ENCODE data around the gene LRRC2.
"Not testable (repeated sequence)": the region's sequence is repeated elsewhere in the genome, so short reads cannot be mapped to it uniquely, and the experiment has no call there.

The LRRC2 gene

DNA sequence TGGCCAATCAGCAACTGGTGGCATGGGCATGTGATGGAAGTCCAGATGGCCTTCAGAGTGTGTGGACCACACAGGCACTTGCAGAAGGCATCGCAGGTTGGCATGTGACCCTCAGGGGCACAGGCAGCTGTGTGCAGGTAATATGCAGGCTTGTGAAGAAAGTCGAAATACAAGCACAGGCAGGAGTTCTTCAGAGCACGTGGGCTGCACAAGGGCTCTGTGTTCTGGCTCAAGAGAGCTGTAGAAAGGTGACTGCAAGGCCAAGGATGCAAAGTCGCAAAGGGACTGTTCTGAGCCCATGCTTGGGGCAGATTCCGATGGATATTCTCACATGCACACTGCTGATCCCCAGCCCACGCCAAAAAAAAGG lies 8.3 kb downstream of the LRRC2 start:
- no peak for DNase-seq (ENCODE audit: low read depth)

DNA sequence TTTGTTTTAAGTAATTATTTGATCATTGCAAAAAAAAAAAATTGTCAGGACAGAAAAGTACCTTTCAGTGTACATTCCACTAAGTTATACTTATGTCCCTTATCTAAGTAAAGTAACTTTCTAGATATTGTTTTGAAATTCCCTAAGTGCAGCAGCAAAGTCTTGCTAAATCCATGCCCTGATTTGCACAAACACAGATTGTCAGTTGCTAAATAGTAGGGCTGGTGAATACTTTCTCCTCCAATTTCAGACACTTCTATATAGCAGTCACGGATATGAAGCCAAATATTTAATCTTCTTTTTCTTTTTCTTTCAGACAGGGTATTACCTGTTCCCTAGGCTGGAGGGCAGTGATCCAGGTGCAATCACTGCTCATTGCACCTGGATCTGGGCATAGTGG lies 12.9 kb downstream of the LRRC2 start:
- no peak for DNase-seq (ENCODE audit: low read depth)

DNA sequence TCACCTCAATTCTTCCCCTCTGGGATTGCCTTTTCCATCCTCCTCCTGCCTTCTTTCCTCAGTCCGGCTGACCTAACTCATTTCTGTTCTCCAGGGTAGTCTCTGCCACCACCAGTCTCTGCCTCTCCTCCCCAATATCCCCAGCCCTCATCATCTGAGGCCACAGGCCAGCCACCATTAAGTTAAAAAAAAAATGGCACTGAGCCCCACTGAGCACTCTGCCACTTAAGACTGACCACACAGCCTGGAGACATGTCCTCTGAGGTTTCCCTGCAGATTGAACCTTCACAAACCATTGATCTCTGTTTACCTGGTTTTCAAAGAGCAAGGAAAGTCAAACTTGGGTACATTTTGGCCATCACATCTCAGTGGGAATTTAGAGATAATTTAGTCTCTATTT lies 13.6 kb downstream of the LRRC2 start:
- DNase-seq (ENCODE audit: low read depth), result no peak

DNA sequence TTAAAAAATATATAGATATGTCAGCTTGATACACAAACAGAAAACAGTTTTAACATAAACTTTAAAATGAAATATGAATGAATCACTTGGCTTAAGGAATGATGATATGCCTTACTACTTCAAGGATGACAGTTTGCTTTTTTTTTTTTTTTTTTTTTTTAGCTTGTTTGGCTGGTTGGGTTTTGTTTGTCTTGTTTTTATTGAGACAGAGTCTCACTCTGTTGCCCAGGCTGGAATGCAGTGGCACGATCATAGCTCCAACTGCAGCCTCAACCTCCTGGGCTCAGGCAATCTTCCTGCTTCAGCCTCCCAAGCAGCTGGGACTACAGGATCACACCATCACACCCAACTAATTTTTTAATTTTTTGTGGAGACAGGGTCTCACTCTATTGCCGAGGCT lies 14.5 kb downstream of the LRRC2 start:
- no peak for DNase-seq (ENCODE audit: low read depth)

DNA sequence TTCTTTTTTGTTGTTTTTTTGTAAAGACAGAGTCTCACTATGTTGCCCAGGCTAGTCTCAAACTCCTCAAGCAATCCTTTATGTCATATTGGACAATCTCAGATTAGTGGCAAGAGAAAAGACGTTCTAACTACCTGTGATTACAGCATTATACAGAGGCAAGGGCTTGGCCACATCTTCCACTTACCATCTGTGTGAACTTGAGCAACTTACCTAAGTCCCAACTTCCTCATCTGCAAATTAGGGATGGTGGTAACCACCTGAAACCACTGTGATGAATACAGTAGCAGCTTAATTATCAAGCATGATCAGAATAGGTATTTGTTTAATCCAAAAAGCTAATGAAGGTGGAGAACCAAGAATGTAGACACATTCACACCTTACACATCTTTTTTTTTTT lies 16.1 kb downstream of the LRRC2 start:
- DNase-seq (ENCODE audit: low read depth), result no peak

DNA sequence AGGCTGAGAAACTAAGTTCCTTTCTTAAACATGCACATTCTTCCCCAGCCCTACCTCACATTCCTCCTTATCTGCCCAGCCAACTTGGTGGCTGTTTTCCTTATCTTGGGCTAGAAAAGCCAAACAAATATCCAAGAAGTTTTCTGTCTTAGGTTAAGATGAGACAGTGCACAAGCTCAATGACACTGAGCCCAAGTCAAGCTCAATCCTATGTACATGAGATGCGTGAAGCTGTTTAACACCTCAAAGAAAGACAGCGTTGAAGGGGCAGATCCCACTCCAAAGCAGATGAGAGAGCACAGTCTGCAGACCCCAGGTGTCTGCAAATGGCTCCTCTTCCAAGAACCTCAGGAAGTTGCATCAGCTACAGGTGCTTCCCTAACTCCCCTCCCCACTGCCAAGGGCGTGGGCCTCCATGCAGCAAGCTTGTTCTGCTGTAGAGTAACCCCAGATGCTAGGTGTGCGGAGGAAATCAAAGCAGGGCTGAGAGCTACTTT lies 16.6 kb downstream of the LRRC2 start:
- DNase-seq (ENCODE audit: low read depth), result no peak

DNA sequence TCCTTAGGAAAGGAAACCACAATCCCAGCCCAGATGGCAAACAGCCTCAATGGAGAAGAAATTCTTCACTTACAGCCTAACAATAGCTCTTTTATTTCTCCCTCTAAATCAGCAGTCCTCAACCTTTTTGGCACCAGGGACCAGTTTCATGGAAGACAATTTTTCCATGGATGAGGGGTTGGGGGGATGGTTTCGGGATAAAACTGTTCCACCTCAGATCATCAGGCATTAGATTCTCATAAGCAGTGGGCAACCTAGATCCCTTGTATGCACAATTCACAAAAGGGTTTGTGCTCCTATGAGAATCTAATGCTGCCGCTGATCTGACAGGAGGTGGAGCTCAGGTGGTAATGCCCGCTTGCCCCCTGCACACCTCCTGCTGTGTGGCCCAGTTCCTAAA lies 17.5 kb downstream of the LRRC2 start:
- not testable (repeated sequence) for DNase-seq (ENCODE audit: low read depth)

DNA sequence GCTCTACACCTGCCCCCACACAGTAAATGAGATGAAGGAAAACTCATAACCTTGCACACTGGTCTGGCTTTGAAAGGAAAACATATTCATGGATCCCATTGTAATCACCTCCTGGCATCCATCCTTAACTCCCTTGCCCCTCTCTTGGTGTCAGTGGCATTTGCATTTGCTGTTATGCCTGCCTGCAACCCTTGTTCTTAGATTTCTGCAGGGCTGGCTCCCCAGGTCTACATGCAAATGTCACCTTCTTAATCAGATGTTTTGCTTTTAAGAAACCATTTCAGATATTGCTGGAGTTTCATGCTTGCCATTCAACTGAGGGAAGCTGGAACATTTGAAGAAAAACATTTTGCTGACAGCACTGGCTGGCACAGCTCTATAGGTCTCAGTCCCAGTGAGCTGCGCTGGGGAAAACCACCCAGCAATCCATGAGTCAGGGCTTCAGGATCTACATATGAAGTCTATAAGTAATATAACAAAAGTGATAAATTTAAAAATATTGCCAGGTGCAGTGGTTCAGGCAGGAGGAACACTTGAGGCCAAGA lies 19.1 kb downstream of the LRRC2 start:
- no peak for DNase-seq (ENCODE audit: low read depth)

DNA sequence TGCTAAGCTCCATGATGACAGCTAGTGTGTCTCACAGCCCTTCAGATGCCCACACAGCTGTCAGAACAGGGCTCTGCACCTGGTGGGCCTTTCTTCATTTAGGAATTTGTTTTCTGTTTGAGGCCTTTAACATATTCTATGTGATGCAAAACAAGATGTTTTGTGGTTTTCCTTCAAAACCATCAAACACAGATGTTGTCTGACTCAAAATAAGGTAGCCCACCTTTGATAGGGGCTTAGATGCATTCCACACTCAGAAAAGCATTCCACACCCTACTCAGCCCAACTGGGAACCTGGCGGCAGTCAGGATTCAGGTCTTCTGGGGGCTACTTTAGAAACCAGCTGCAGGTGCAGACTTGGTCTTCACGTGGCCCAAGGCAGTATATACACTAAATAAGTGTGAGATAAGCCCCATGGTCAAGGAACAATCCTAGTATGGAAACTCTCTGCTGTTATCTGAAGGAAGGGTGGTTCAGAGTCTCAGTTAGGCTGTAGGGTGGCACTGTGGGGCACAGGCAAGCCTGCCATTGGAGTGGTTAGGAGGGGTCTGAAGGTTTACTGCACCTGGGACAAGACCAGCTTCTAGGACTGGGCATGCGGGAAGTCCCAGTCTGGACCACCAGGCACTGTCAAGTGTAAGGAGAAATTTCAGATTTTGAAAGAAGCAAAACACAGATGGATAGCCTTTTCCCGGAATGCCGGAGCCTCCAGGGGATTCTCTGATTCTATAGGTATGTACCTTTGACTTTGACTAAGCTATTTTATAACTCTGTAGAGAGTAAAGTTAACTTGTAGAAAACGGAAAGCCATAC lies 20.1 kb downstream of the LRRC2 start:
- no peak for DNase-seq (ENCODE audit: low read depth)

DNA sequence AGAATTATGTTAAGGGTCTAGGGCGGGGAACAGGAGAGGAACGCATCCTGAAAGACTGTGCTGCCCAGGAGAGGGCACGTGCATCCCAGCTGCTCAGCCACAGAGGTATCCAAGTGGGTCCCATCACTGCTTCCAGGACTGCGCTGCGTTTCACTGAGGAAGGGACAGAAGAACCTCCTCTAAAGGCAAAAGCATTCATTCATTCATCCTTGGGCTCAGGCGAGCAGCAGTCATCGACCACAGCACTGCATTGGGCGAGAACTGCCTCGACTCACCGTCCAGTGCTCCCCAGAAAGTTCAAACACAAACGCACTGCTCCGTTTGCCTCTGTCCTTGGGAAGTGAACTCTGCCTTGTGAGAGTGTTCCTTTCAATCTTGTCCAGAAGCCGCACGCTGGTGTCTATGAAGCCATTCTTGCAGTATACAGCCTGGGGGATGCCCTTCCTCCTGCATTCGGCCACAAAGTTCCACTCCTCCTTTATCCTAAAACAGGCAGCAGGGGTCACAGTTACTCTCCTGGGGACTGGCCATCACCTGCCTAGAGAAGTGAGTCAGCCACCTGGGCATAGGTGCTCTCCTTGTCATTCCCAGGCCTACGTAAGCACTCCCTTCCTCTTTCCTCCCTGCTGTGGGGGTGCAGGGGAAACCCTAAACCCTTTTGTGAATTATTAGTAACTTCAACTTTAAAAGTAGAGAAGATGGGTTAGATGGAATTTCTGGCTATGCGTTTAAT lies 21.2 kb downstream of the LRRC2 start:
- no peak for DNase-seq (ENCODE audit: low read depth)

DNA sequence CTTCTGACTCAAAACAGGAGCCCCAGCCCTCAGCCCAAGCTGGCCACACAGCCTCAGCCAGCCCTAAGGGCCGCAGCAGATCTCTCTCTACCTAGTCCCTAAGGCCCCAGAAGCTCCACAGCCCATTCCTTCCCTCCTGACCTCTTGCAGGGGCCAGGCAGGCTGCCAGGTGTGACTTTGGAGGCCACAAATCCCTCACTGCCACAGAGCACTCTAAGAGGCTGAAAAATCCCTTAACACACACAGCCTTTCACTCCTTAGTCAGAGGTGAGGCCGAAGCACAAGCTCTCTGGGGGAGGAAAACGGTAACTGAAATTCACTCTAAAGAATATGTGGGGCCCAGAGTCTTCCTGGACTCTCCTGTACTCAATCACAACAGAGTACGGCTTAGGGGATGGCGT lies 23.3 kb downstream of the LRRC2 start:
- no peak for DNase-seq (ENCODE audit: low read depth)

DNA sequence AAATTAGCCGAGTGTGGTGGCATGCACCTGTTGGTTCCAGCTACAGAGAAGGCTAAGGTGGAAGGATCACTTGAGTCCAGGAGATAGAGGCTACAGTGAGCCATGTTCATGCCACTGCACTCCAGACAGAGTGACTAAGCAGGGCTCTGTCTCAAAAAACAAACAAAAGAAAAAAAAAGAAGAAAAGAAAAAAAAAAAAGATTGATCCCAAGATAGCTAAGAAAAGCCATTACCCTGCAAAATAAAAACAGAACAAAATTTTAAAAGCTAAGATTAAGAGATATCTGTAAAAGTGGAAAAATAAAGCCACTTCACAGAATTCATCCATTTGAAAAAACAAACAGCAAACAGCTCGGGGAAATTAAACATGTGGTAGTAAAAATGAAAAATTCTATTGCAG lies 23.8 kb downstream of the LRRC2 start:
- no peak for DNase-seq (ENCODE audit: low read depth)

DNA sequence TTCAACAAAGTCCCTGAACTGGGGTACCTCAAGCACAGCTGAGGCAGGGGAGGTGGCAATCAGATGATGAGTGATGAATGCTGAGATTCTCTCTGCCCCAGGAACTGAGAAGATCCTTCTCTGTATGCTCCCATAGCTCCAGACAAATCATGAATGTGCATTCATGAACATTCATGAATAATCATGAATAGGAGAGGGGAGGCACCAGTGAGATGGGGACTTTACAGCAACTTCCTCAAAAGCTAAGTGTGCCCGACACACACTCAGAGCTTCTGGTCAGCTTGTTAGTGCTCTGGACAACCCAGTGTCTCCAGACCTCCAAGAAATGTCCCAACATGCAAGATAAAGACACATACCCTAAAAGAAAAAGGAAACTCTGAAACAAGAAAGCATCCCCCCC lies 24.3 kb downstream of the LRRC2 start:
- DNase-seq (ENCODE audit: low read depth), result no peak

DNA sequence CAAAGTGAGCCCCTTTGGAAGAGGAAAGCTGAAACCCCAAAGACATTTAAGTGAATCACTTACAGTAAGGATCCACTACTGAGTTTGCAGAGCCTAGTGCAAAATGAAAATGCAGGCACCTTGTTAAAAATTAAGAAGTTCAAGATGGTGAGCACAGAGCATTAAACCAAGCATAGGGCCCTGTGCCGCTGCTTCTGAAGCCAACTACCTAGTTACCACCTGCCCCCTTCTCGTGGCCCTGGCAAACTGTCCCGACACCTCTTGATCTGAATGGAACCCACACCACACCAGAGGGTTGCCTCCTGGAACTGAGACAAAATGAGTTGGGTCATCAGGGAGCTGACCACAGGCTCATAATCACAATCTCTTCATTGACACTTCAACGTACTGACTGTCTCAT lies 25.6 kb downstream of the LRRC2 start:
- DNase-seq (ENCODE audit: low read depth), result no peak

DNA sequence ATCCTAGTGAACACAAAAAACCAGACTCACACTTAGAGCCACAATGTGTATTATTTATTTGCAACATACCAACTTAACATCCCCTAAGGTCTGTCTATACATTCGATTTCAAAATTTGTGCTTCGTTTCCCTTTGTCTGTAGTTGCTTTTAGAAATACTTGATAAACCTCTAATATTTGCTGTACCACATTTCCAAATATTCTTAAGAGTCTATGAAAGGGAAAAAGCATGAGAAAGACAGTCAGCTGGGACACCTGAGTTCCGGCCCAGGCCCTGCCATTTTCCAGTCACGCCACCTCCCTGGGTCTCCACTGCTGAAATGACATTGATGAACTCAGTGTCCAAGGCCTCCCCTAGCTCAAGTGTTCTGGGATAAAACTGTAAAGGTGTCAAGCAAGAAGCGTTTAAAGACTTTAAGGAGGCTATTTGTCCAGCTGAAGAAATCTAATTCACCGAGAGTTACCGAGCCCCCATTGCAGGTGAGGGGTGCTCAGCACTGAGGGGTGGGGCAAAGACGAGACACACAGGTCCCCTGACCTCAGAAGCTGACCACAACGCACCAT lies 26.6 kb downstream of the LRRC2 start:
- DNase-seq (ENCODE audit: low read depth), result no peak

DNA sequence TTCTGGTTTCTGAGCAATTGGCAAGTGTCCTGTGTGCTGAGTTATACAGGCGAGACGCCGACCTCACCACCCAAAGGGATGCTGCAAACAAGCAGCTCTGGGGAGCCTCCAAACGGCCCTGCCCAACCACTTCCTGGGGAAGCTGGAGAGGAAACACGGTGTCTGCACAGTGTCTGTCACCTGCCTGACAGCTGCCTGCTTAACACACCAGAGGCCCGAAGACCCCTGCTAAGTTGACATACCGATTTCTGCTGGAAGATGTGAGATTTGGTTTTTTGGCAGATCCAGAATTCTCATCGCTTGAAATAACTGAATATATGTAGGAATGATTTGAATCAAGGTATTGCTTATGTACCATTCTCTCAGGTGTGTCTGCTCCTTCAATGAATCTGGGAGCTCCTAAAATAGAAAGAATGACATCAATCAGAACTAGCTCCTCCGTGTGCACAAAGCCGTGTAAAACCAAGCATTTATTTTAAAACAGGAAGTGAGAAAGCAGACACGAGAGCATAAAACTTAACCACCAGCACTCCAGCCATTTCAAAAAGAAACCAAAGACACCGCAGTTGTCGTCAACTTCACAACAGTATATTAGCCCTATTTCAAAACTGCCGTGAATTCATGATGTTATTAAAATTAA lies 27.2 kb downstream of the LRRC2 start:
- peak; percentile 70 for DNase-seq (ENCODE audit: low read depth)

DNA sequence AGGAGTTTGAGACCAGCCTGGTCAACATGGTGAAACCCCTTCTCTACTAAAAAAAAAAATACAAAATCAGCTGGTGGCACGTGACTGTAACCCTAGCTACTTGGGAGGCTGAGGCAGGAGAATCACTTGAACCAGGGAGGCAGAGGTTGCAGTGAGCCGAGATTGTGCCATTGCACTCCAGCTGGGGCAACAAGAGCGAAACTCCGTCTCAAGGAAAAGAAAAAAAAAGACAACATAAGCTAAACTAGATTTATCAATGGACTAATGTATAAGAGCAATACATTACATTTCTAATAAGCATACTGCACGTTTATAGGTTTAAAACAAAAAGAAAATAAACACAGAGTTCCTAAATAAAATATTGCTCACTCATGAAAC lies 27.7 kb downstream of the LRRC2 start:
- DNase-seq (ENCODE audit: low read depth), result not testable (repeated sequence)

DNA sequence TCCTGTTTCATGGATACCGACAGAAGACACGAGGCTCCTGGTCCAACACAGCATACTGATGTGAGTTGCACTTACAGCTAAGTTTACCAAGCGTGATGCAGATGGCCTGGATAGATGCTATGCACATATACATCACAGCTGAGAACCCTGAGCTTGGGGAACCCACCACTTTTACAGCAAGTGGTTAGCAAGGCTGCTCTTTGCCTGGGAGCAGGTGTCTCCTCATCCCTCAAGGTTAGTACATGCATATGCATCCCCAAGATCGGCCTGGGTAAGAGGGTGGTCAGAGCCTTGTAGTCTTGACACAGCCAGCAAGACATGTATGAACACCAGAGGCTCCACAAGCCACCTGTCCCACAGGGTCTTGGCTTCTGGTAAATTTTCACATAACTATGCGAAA lies 28.3 kb downstream of the LRRC2 start:
- DNase-seq (ENCODE audit: low read depth), result no peak

DNA sequence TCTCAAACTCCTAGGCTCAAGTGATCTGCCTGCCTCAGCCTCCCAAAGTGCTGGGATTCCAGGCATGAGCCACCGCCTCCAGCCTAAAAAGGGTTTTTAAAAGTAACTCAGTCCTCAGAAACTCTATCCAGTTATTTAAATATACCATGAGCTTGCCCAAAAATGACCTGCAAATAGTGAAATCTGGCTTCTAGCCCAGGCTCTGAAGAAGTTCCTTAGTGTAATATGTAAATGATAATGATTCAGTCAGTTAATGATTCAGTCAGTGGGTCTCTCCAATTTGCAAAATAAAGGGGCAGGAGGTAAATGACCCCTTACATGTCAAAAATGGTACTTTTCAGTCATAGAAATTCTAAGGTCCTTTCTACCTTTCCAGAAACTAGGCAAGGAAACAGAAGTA lies 28.8 kb downstream of the LRRC2 start:
- no peak for DNase-seq (ENCODE audit: low read depth)

DNA sequence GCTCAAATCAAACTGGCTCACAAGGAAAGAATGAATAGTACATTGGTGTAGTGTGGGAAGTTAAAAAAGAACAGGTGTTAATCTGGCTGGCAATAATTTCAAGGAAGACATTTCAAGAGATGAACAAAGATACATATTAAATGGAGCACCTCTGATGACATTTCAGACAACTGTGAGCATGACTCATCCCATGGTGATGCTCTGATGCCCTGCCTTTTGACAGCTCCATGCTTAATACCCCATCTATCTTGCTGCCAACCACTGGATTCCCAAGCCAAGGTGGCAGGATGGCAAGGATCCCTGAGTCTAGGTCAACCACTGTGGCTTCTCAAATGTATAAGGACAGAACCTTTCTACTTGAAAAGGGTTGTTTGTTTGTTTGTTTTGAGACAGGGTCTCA lies 29.3 kb downstream of the LRRC2 start:
- DNase-seq (ENCODE audit: low read depth), result no peak

DNA sequence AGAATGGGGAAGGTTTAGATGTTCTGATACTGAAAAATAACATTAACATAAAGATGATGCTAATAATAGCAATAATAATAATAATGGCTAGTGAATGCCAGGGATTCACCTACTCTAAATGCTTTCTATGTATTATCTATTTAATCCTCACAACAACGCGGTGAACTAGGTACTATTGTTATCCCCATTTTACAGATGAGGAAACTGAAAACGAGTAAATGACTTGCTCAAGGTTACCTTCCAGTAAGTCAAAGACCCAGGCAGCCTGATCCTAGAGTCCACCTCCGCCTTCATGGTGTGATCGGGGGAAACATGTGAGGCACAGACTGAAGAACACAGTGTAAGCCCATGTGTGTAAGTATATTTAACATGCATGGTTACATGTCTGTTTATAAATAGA lies 30.4 kb downstream of the LRRC2 start:
- no peak for DNase-seq (ENCODE audit: low read depth)

DNA sequence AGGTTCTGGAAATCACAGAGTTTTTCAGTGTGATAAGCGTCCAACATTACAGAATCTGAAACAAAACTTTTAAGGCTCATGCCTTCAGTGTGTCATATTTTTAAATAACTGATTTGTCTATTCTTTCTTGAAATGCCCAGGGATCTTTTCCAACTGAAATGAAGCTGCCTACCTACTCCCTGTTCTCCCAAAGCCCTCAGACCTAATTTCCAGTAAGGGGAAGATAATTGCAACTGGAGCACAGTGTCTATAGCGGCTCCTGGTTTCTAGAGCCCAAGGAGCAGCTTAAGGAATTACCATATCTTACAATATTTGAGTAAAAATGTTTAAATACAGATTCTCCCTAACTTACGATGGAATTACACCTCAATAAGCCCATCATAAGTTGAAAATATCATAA lies 33.0 kb downstream of the LRRC2 start:
- no peak for DNase-seq (ENCODE audit: low read depth)

DNA sequence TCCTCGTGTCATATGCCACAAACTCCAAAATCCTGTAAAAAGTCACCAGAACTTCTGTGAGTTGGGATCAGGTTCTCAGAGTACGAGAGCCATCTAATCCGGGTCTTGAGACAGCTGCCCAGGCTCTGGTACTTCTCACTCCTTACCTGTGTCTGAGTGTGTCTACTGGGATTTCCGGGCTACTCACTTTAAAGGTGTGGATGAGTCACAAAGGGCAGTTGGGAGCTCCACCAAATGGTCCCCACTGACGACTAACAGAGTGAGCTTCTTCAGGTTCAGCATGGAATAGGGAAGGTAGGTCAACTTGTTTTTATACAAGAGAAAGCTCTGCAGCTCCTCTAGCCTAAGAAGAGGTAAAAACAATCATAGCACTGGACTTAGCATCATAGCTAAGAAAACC lies 38.9 kb downstream of the LRRC2 start:
- DNase-seq (ENCODE audit: low read depth), result no peak
